Prostate gland (tissue), 2 donors: ENCODE data around the gene JDP2. TPM values are rescaled to one million over a fixed set of nuclear protein-coding genes. Genes with fewer than 3 reads are reported as not detected.
A peak's percentile ranks its signal among the peaks of the same experiment; 100 is the strongest.
"Not testable (repeated sequence)": the region's sequence is repeated elsewhere in the genome, so short reads cannot be mapped to it uniquely, and the experiment has no call there.

ENCODE experiments used
- DNase-seq: peaks from one replicate; pipeline ENCODE4 v3.0.0-alpha.2; 2019; ENCODE audit warnings: low spot score
- H3K27ac ChIP-seq, 2 donors: fragments of 200-600 bp; sonication (generic); 2 replicates each; pipeline ENCODE4 v1.5.1; 2017 to 2019
- H3K27me3 ChIP-seq: fragments of 200-600 bp; sonication (generic); replicated peaks from 2 replicates; pipeline ENCODE4 v1.5.1; 2019; ENCODE audit not compliant: insufficient read depth
- H3K36me3 ChIP-seq, 2 donors: fragments of 200-600 bp; sonication (generic); 1 replicate in 1 of 2; 2 replicates in 1 of 2; pipeline versions ENCODE4 v1.5.1 to v1.8.1; 2017 to 2019
- H3K4me1 ChIP-seq: fragments of 200-600 bp; sonication (generic); replicated peaks from 2 replicates; pipeline ENCODE4 v1.5.1; 2019
- H3K4me3 ChIP-seq, 2 donors: fragments of 200-600 bp; sonication (generic); 2 replicates each; pipeline ENCODE4 v1.5.1; 2017 to 2019
- H3K9me3 ChIP-seq: fragments of 200-600 bp; sonication (generic); 2 replicates; pipeline ENCODE4 v1.5.1; 2017
- POLR2A ChIP-seq: fragments of 450-650 bp; IDR thresholded peaks from one replicate; pipeline ENCODE4 v1.6.1; 2016; ENCODE audit warnings: antibody characterized with exemption, mild to moderate bottlenecking
- POLR2AphosphoS5 ChIP-seq: sonication (generic); formaldehyde crosslinking; IDR thresholded peaks from one replicate; pipeline ENCODE4 v1.6.1; 2017; ENCODE audit warnings: antibody characterized with exemption
- WGBS: methylation state at CpG from one replicate; pipeline ENCODE4 v1.1.5; 2018; 5-methylcytosine and 5-hydroxymethylcytosine counted together
- intact Hi-C: fragments of 100-400 bp; cut with DNase I; formaldehyde crosslinking; loops from one replicate; pipeline ENCODE4 v1.14.2; 2022
- total RNA-seq, 2 donors: library from RNA; depleted of rRNA; stranded (reverse); fragments of >200 nt; gene quantifications; one replicate each; pipeline ENCODE4 v1.1.0, GENCODE V29; 2016
- TF ChIP-seq, protein P1 (sequence below), 4 experiments: fragments of 200-600 bp in 2 of 4; fragments of 450-650 bp in 2 of 4; sonication (generic) in 2 of 4; IDR thresholded peaks; 1 replicate in 3 of 4; 2 replicates in 1 of 4; pipeline ENCODE4 v1.5.1; 2016 to 2019; ENCODE audit warnings: antibody characterized with exemption in 4 of 4, mild to moderate bottlenecking in 2 of 4, moderate library complexity in 2 of 4

The JDP2 gene
- total RNA-seq, 2 donors from 2014 or later, result 27.1 to 34.0 TPM

DNA sequence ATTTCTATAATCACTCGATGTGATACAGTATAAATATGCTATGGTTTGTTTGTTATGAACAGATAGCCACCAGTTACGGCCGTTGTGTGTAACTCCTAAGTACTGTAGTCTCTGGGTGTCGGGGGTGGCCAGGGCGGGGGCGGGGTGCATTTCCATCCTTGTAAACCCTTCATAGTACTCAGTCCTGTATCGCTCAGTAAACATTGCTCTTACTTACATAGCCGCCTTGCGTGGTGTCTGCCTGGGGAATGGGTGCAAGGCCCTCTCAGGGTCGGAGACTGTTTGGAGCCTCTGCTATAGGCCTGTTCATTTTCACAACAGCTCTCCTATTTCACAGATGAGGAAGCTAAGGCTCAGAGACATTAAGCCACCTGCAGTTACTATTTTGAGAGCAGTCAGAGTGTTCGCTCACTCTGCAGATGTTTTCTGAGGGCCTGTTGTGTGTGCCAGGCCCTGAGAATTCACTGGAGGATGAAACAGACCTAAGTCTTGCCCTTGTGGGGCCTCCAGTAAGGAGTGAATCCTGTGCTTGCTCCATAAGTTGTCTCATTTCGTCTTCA, 42.5 kb downstream of the JDP2 start:
- Histone ChIP-seq H3K27me3 (no peaks in the 10 kb centered on the region), H3K4me3 (no peak overlapping the region), H3K36me3 (no peaks in the 10 kb centered on the region), H3K4me1 (no peaks in the 10 kb centered on the region), H3K9me3 (no peaks in the 10 kb centered on the region), H3K27ac (peak overlapping the region in 1 of 2 donors; percentile 24)
- TF ChIP-seq POLR2A, result no peak
- TF ChIP-seq, protein P1, sequence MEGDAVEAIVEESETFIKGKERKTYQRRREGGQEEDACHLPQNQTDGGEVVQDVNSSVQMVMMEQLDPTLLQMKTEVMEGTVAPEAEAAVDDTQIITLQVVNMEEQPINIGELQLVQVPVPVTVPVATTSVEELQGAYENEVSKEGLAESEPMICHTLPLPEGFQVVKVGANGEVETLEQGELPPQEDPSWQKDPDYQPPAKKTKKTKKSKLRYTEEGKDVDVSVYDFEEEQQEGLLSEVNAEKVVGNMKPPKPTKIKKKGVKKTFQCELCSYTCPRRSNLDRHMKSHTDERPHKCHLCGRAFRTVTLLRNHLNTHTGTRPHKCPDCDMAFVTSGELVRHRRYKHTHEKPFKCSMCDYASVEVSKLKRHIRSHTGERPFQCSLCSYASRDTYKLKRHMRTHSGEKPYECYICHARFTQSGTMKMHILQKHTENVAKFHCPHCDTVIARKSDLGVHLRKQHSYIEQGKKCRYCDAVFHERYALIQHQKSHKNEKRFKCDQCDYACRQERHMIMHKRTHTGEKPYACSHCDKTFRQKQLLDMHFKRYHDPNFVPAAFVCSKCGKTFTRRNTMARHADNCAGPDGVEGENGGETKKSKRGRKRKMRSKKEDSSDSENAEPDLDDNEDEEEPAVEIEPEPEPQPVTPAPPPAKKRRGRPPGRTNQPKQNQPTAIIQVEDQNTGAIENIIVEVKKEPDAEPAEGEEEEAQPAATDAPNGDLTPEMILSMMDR (IDR thresholded peaks at IDR 0.05), result no peak
- TF ChIP-seq POLR2AphosphoS5, result no peak
- intact Hi-C loops, result no loop called here
- WGBS, result 47% methylated on average over 12 of the region's 12 CpGs
- DNase-seq, result peak; percentile 37

DNA sequence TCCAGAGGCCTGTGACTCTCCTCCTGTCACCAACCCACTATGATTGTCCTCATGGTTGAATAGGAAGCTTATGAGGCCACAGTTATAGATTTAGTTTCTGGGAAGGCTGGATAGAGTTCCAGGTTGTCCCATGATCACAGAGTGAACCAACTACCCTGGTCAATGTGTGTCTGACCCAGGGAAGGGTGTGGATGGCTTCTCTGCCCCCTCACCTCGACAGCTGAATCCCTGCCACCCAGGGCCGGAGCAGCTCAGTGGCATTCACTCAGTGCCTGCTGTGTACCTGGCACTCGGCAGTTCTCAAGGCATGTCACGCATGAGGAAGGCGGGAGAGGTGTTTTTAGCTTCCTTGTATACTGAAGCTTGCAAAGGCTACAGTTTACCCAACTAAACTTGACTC, 43.2 kb downstream of the JDP2 start:
- 96% methylated on average over 5 of the region's 5 CpGs for WGBS
- Histone ChIP-seq H3K4me3 (no peak overlapping the region), H3K4me1 (no peaks in the 10 kb centered on the region), H3K9me3 (no peaks in the 10 kb centered on the region), H3K27me3 (no peaks in the 10 kb centered on the region), H3K27ac (no peak overlapping the region), H3K36me3 (no peaks in the 10 kb centered on the region)
- no peak for TF ChIP-seq POLR2A
- TF ChIP-seq POLR2AphosphoS5, result no peak
- TF ChIP-seq, protein P1 (IDR thresholded peaks at IDR 0.05), result no peak
- intact Hi-C loops, result no loop called here
- no peak for DNase-seq

DNA sequence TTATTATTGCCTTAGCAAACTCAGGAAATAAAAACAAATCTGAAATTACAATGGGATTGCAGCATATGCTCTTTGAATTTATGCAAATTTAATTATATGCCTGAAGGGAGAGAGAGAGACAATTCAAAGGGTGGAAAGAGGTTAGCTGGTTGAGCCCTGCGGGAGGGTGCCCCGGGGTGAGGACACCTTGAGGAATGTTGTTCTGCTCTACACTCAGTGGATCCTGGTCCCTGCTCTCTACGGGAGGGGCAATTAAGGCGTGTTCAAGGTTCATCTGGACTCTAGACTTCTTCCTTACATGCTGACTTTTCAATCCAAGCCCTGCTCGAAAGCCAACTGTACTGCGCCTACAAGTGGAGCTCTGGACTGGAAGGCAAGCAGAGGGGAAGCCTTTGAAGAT, 46.3 kb downstream of the JDP2 start:
- WGBS, result 69% methylated on average over 6 of the region's 6 CpGs
- H3K27ac ChIP-seq, DNase-seq, H3K9me3 ChIP-seq, intact Hi-C loops, H3K4me1 ChIP-seq, H3K36me3 ChIP-seq, H3K27me3 ChIP-seq, H3K4me3 ChIP-seq: not testable (repeated sequence)

DNA sequence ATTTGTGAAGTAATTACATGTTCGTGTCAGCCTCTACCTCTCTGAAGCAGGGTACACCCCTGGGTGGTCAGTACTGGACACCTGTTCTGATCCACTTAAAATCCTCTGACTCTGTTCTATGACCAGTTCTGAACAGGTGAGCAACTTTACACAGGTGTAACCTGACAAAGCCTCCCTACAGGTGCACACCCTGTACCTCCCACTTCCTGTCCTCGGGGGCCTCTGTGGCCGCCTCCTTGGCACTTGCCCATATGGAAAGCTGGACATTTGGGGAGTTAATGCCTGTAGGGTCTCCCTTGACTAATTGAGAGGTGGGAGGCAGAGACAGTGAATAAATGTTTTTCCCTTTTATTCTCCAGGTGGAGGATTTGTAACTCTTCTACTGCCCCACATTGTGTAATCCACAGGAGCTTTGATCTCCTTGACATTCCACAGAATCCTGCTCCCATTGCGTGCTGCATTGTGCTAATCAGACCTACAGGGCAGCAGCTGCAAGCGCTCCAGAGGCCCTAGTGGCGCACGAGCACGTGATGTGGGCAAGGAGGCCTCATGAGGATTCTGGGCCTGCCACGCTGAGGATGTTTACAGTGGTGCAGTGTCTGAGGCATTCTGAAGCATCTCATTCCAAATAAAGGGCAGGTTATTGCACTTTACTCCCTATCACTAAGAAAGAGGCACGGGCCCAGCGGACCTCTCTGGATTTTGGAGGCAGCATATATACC, 48.6 kb downstream of the JDP2 start:
- 69% methylated on average over 11 of the region's 11 CpGs for WGBS
- TF ChIP-seq, protein P1 (IDR thresholded peaks at IDR 0.05), result no peak
- TF ChIP-seq POLR2A (no peak), POLR2AphosphoS5 (no peak)
- H3K36me3 ChIP-seq, result no peaks in the 10 kb centered on the region
- no peaks in the 10 kb centered on the region for H3K9me3 ChIP-seq
- no peak overlapping the region for H3K27ac ChIP-seq
- intact Hi-C loops, result no loop called here
- no peak overlapping the region for H3K4me3 ChIP-seq
- no peaks in the 10 kb centered on the region for H3K4me1 ChIP-seq
- H3K27me3 ChIP-seq, result no peaks in the 10 kb centered on the region
- no peak for DNase-seq

DNA sequence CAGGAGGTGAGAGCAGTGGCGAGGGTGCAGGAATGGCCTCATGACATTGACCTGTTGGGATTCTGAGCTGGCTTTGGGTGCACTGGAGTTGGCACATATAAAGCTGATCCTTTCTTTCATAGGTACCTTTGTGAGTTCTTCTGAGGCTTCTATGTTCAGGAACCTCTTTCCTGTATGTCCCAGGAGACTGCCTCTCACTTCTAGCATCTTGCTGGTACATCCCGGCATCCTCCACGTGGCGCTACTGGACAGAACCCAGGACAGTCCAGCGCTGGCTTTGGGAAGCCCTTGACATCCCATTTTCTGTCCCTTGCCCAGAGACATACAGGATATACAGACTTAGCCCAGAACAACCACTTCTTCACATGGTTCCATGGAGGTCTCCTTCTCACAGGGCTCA, 50.1 kb downstream of the JDP2 start:
- TF ChIP-seq POLR2AphosphoS5 (no peak), POLR2A (no peak)
- TF ChIP-seq, protein P1 (IDR thresholded peaks at IDR 0.05), result no peak
- intact Hi-C loops, result no loop called here
- H3K27ac ChIP-seq, result no peak overlapping the region
- WGBS, result 93% methylated on average over 5 of the region's 5 CpGs
- no peaks in the 10 kb centered on the region for H3K4me1 ChIP-seq
- H3K9me3 ChIP-seq, result no peaks in the 10 kb centered on the region
- no peak overlapping the region for H3K4me3 ChIP-seq
- H3K36me3 ChIP-seq, result no peaks in the 10 kb centered on the region
- no peak for DNase-seq
- no peaks in the 10 kb centered on the region for H3K27me3 ChIP-seq
